Vagina (tissue), 2 donors: ENCODE measurements around the gene GCNT3. TPM values are rescaled to one million over a fixed set of nuclear protein-coding genes. Genes with fewer than 3 reads are reported as not detected.

Experiments used
- DNase-seq, 2 donors: peaks; one replicate each; pipeline ENCODE4 v3.0.0-alpha.2; 2017; ENCODE audit errors: extremely low spot score in 2 of 2
- H3K27ac ChIP-seq: fragments of 200-600 bp; sonication (generic); one replicate; pipeline ENCODE4 v1.5.1; 2019
- H3K27me3 ChIP-seq: fragments of 200-600 bp; sonication (generic); one replicate; pipeline ENCODE4 v1.5.1; 2019
- H3K36me3 ChIP-seq, 2 donors: fragments of 200-600 bp; sonication (generic); one replicate each; pipeline ENCODE4 v1.5.1; 2017 to 2019
- H3K4me1 ChIP-seq: fragments of 200-600 bp; sonication (generic); one replicate; pipeline ENCODE4 v1.5.1; 2019
- H3K4me3 ChIP-seq, 2 donors: fragments of 200-600 bp; sonication (generic); 1 replicate in 1 of 2; 2 replicates in 1 of 2; pipeline ENCODE4 v1.5.1; 2016 to 2019
- H3K9me3 ChIP-seq: fragments of 200-600 bp; sonication (generic); one replicate; pipeline ENCODE4 v1.5.1; 2019
- POLR2A ChIP-seq, 2 donors: fragments of 450-650 bp; IDR thresholded peaks; one replicate each; pipeline ENCODE4 v1.6.1; 2017; ENCODE audit warnings: antibody characterized with exemption in 2 of 2, mild to moderate bottlenecking in 2 of 2, moderate library complexity in 2 of 2
- POLR2AphosphoS5 ChIP-seq, 2 donors: sonication (generic); formaldehyde crosslinking; IDR thresholded peaks; one replicate each; pipeline ENCODE4 v1.9.0; 2017; ENCODE audit warnings: antibody characterized with exemption in 2 of 2, mild to moderate bottlenecking in 2 of 2, low read depth in 1 of 2; ENCODE audit not compliant: insufficient read depth in 1 of 2
- intact Hi-C: fragments of 100-400 bp; cut with DNase I; formaldehyde crosslinking; loops from one replicate; pipeline ENCODE4 v1.15.1; 2023
- total RNA-seq: library from RNA; depleted of rRNA; stranded (reverse); fragments of >200 nt; gene quantifications from one replicate; pipeline ENCODE4 v1.2.3, GENCODE V29; 2016
- TF ChIP-seq, protein P1 (sequence below), 3 experiments: fragments of 450-650 bp in 2 of 3; fragments of 200-600 bp in 1 of 3; sonication (generic) in 1 of 3; IDR thresholded peaks; one replicate each; pipeline ENCODE4 v1.5.1; 2017 to 2019; ENCODE audit warnings: antibody characterized with exemption in 3 of 3, mild to moderate bottlenecking in 2 of 3, moderate library complexity in 2 of 3

Gene GCNT3
- total RNA-seq, 1 donor from 2014 or later: 1.5 TPM

DNA sequence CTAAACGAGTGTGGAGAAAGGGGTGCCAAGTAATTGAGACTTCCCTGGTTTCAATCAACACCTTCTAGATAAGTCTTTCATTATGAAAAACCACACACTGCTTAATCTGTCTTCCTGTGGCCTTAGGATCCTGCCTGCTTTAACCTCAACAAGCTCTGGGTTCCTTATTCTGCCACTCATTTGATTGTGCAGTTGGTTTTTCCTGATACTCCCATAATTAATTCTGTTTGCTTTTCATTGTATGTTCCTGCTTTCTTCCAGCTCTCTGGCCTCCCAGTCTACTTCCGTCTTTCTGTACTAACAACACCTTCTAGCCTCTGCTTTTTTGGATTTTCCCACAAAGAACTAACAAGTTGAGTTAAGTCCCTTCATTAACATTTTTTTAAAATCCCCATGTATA, 20.2 kb upstream of the GCNT3 start:
- Histone ChIP-seq H3K27me3 (no peaks in the 10 kb centered on the region), H3K36me3 (no peaks in the 10 kb centered on the region), H3K27ac (no peak overlapping the region), H3K4me1 (no peaks in the 10 kb centered on the region), H3K9me3 (no peaks in the 10 kb centered on the region), H3K4me3 (no peak overlapping the region)
- intact Hi-C loops: no loop called here
- DNase-seq: no peak
- TF ChIP-seq POLR2AphosphoS5 (IDR thresholded peaks at IDR 0.05; ENCODE audit: insufficient read depth in 1 of 2, low read depth in 1 of 2) (no peak), POLR2A (IDR thresholded peaks at IDR 0.05) (no peak)
- TF ChIP-seq, protein P1, sequence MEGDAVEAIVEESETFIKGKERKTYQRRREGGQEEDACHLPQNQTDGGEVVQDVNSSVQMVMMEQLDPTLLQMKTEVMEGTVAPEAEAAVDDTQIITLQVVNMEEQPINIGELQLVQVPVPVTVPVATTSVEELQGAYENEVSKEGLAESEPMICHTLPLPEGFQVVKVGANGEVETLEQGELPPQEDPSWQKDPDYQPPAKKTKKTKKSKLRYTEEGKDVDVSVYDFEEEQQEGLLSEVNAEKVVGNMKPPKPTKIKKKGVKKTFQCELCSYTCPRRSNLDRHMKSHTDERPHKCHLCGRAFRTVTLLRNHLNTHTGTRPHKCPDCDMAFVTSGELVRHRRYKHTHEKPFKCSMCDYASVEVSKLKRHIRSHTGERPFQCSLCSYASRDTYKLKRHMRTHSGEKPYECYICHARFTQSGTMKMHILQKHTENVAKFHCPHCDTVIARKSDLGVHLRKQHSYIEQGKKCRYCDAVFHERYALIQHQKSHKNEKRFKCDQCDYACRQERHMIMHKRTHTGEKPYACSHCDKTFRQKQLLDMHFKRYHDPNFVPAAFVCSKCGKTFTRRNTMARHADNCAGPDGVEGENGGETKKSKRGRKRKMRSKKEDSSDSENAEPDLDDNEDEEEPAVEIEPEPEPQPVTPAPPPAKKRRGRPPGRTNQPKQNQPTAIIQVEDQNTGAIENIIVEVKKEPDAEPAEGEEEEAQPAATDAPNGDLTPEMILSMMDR (IDR thresholded peaks at IDR 0.05): no peak

DNA sequence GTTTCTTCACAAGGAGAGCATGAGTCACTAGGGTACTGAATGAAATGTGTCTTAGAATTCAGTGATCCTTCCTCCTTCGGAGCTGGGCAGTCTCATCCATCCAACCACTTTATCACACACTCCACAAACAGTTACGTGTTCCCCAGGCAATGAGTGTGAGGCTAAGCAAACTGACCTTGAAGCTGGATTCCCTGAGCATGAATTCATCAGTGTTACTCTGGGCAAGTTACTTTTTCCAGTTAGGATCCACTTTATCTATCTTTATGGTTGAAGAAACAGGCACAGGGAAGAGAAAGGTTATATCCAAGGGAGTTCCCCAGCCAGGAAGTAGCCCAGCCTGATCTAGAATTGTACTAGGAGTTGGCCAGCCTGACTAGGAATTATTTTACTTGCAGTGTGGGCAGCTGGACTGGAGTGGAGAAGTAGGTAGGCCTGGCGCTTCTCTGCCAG, 17.1 kb upstream of the GCNT3 start:
- Histone ChIP-seq H3K4me3 (no peak overlapping the region), H3K4me1 (no peaks in the 10 kb centered on the region), H3K27ac (no peak overlapping the region), H3K36me3 (no peaks in the 10 kb centered on the region), H3K9me3 (no peaks in the 10 kb centered on the region), H3K27me3 (no peaks in the 10 kb centered on the region)
- no peak for DNase-seq
- intact Hi-C loops: no loop called here
- TF ChIP-seq POLR2A (IDR thresholded peaks at IDR 0.05) (no peak), POLR2AphosphoS5 (IDR thresholded peaks at IDR 0.05; ENCODE audit: insufficient read depth in 1 of 2, low read depth in 1 of 2) (no peak)
- TF ChIP-seq, protein P1 (IDR thresholded peaks at IDR 0.05): no peak

DNA sequence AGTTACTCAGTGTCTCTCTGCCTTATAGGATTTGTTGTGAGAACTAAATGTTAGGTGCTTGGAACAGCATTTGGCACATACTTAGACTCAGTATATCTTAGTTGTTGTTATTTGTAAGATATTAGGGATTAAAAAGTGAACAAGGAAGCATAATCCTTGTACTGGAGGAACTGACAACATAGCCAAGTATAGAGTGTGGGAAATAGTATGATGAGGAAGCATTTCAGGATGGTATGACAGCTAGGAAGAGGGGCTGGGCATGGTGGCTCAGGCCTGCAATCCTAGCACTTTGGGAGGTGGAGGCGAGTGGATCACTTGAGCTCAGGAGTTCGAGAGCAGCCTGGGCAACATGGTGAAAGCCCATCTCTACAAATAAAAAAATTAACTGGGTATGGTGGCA, 16.6 kb upstream of the GCNT3 start:
- intact Hi-C loops: no loop called here
- no peak overlapping the region for H3K4me3 ChIP-seq
- no peaks in the 10 kb centered on the region for H3K9me3 ChIP-seq
- H3K27me3 ChIP-seq: no peaks in the 10 kb centered on the region
- no peaks in the 10 kb centered on the region for H3K36me3 ChIP-seq
- TF ChIP-seq POLR2A (IDR thresholded peaks at IDR 0.05) (no peak), POLR2AphosphoS5 (IDR thresholded peaks at IDR 0.05; ENCODE audit: insufficient read depth in 1 of 2, low read depth in 1 of 2) (no peak)
- TF ChIP-seq, protein P1 (IDR thresholded peaks at IDR 0.05): no peak
- H3K4me1 ChIP-seq: no peaks in the 10 kb centered on the region
- no peak overlapping the region for H3K27ac ChIP-seq
- DNase-seq: no peak

DNA sequence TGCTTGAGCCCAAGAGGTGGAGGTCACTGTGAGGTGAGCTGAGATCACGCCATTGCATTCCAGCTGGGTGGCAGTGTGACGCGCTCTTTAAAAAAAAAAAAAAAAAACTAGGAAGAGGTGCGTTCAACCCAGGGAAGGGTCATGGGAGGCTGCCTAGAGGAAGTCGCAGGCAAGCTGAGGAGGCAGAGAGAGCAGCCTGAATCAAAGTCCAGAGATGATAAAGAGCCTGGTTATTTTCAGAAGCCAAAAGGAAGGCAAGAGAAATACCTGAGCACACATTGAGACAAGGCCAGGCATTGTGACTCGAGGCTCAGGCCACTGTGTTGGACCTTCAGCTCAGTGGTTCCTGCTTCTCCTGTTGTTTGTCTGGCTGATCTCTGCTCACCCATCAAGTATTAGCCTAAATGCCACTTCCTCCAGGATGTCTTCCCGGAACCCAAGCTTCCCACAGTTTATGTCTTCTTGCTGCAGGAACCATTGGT, 16.1 kb upstream of the GCNT3 start:
- Histone ChIP-seq H3K27ac (no peak overlapping the region), H3K36me3 (no peaks in the 10 kb centered on the region), H3K4me1 (no peaks in the 10 kb centered on the region), H3K4me3 (no peak overlapping the region), H3K27me3 (no peaks in the 10 kb centered on the region), H3K9me3 (no peaks in the 10 kb centered on the region)
- DNase-seq: no peak
- intact Hi-C loops: no loop called here
- TF ChIP-seq, protein P1 (IDR thresholded peaks at IDR 0.05): no peak
- no peak for TF ChIP-seq POLR2A (IDR thresholded peaks at IDR 0.05)
- TF ChIP-seq POLR2AphosphoS5 (IDR thresholded peaks at IDR 0.05; ENCODE audit: insufficient read depth in 1 of 2, low read depth in 1 of 2): no peak

DNA sequence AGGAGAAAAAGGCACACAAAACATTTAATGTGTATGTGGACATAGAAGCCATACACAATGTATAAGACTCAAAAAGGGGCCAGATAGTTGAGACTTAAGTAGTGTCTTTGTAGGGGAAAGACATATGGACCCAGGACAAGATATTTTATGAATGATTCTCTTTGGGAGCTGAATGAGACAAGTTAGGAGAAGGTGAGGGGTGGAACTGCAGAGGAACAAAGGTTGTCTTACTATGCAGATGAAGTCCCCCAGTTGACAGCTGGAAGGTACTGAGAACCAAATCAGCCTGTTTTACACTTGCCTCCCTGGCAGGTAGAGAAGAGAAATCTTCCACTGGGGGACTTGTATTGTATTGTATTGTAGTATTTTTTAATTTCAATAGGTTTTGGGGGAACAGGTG, 14.9 kb upstream of the GCNT3 start:
- no peaks in the 10 kb centered on the region for H3K4me1 ChIP-seq
- no peaks in the 10 kb centered on the region for H3K36me3 ChIP-seq
- intact Hi-C loops: no loop called here
- TF ChIP-seq POLR2AphosphoS5 (IDR thresholded peaks at IDR 0.05; ENCODE audit: insufficient read depth in 1 of 2, low read depth in 1 of 2) (no peak), POLR2A (IDR thresholded peaks at IDR 0.05) (no peak)
- TF ChIP-seq, protein P1 (IDR thresholded peaks at IDR 0.05): no peak
- H3K4me3 ChIP-seq: no peak overlapping the region
- H3K27me3 ChIP-seq: no peaks in the 10 kb centered on the region
- no peak for DNase-seq
- no peak overlapping the region for H3K27ac ChIP-seq
- no peaks in the 10 kb centered on the region for H3K9me3 ChIP-seq
